CD4-positive, alpha-beta T cell treated with Interleukin-2 at 100 ng/mL for 4 hours (primary cell): ENCODE data around the gene RANGAP1.
A peak's percentile ranks its signal among the peaks of the same experiment; 100 is the strongest.
"Not testable (repeated sequence)": the region's sequence is repeated elsewhere in the genome, so short reads cannot be mapped to it uniquely, and the experiment has no call there.

ENCODE experiments used
- DNase-seq: peaks from one replicate; pipeline ENCODE4 v3.0.0-alpha.2; 2020; ENCODE audit warnings: low spot score

RANGAP1 gene

DNA sequence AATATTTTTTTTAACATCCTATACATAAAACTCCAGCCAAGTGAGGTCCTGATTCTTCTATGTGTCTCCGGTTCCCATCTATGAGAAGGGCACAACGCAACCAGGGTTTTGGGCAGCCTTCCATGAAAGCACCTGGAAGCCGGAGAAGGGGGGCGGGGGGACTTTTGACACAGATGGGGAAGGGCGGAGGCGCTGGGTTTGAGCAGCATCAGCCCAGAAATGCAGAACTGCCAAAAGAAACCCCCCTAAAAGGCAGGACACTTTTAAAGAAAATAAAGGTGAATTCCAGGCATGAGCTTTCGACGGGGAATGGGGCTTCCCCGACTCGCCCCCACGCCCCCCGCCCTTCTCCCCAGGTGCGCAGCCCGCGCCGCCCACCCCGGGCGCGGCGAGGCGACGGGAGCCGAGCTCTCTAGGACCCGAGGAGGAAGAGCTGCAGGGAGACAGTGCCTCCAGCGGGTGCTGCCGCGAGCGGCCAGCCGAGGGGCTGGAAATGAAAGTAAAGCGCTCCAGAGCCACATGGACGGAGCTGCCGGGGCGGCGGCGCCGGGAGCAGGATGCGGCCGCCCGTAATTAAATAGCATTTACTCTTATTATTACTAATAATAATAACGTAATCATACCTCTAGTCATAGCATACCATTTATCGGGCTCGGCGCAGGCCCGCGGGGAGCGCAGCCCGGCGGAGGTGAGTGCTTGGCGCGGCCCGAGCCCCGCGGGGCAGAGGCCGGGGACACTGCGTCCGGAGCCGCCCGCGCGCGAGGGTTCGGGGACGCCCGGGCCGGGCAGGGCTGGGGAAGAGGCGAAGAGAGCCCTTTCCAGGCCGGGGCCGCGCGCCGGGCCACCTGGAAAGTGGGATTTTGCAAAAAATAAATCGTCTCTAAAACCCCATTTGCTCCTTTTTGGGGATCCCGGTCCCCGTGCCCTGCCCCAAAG is 15.4 kb upstream of the RANGAP1 start, which contains the start of gene ZC3H7B:
Gene ZC3H7B, plus strand, starts transcription at position 441 of the 936 bp plus-strand sequence. CDS start 19,136 bp downstream, outside the sequence.
- peak; percentile 86 for DNase-seq

DNA sequence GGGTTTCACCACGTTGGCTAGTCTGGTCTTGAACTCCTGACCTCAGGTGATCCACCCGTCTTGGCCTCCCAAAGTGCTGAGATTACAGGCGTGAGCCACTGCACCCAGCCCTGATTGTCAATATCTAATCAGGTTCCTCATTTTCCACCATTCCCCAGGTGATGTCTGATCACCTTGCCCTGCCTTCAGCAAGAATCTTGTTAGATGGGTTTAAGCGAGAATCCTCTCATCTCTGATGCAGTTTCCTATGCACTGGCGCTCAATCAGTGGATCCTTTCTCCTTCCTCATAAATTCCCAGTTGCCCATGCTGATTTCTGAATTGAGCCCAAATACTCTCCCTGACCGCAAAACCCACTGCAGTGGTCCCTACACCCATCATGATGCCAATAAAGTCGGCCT is 14.7 kb upstream of the RANGAP1 start:
- no peak for DNase-seq

DNA sequence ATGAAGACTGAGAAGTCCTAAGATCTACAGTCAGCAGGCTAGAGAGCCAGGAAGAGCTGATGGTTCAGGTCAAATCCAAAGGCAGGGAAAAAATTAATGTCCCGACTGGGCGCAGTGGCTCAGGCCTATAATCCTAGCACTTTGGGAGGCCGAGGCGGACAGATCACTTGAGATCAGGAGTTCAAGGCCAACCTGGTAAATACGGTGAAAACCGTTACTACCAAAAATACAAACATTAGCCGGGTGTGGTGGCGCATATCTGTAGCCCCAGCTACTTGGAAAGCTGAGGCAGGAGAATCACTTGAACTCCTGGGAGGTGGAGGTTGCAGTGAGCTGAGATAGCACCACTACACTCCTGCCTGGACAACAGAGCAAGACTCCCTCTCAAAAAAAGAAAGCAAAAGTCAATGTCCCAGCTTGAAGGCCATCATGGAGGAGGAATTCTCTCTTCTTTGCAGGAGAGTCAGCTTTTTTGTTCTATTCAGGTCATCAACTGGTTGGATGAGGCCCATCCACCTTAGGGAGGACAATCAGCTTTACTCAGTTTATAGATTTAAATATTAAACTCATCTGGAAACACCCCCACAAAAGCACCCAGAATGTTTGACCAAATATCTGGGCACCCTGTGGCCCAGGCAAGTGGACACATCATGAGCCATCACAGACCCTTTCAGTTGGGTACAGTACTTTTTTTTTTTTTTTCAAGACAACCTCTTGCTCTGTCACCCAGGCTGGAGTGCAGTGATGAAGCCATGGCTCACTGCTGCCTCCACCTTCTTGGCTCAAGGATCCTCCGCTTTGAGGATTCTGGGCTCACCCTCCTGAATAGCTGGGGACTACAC is 11.1 kb upstream of the RANGAP1 start:
- no peak for DNase-seq

DNA sequence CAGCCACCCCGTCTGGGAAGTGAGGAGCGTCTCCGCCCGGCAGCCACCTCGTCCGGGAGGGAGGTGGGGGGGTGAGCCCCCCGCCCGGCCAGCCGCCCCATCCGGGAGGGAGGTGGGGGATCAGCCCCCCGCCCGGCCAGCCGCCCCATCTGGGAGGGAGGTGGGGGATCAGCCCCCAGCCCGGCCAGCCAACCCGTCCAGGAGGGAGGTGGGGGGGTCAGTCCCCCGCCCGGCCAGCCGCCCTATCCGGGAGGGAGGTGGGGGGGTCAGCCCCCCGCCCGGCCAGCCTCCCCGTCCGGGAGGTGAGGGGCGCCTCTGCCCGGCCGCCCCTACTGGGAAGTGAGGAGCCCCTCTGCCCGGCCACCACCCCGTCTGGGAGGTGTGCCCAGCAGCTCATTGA is 8.8 kb upstream of the RANGAP1 start:
- DNase-seq = not testable (repeated sequence)

DNA sequence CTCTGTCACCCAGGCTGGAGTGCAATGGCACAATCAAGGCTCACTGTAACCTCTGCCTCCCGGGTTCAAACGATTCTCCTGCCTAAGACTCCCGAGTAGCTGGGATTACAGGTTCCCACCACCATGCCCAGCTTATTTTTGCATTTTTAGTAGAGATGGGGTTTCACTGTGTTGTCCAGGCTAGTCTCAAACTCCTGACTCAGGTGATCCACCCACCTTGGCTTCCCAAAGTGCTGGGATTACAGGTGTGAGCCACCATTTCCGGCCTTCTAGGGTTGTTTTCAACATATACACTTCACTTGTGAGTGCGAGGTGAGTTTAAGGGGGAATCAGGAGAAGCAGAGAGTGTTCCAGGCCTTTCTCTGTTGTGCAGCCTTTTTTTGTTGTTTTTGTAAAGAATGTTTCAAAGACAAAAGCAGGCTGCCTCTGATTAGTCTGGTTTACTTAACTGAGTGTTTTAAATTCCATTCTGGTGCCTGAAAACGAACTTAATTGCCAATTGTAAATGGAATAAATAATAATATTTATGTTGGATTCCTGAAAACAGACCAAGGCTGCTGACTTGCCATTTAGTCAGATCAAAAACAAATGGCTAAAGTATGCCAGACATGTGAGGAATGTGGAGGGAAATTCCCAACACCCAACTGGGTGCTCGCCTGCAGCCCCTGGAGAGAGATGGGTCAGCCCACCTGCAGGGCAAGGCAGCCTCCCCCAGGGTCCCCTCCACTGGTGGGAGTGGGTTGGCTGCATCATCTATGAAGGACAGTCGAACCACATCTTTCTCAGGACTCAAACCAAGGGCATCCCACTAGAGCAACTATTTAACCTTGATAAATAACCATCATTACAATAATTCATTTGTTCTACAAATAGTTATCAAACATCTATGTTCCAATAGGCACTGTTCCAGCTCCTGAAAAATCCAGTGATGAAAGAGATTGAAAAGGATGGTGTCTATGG is 4.6 kb upstream of the RANGAP1 start:
- DNase-seq = no peak

DNA sequence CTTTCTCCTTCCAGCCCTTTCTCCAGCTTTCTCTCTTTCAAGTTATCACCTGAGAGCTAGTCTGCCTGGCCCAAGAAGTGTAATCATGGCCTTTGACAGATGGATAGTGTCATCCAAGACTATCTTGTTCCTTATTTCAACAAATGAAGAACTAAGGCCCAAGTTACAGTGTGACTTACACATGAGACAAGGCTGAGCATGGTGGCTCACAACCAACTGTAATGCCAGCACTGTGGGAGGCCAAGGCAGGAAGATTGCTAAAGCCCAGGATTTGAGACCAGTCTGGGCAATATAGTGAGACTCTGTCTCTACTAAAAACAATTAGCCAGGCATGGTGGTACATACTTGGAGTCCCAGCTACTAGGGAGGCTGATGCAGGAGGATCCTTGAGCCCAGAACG is 3.7 kb upstream of the RANGAP1 start:
- no peak for DNase-seq

DNA sequence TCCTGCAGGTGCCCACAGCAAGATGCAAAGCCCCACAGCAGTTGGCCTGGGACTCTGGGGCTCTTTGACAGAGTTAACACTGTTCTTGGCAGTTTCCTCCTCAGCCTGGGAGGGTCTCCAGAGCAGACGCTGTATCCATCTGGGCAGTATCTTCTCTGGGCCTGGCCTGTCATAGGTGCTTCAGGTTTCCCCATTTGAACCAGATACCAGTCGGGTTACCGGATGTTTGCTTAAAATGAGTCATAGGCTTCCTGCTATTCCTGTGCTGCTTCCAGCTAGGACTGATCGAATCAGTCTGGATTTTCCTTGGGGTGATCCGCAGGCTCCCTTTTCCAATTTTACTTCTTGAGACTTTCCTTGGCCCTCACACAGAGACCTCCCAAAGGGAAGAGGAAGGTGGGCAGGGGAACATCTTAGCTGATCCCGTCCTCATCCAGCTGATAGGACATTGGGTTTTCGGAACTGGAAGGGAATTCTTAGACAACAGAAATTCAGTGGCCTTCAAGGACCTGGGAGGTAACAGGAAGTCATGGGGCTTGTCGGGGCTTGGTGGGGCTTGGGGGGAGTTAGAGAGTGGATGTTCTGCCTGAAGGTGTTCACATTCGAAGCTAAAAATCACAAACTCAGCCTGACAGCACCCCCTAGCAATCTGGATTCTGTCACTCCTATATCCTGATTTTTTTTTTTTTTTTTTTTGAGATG is 2.4 kb upstream of the RANGAP1 start:
- no peak for DNase-seq

DNA sequence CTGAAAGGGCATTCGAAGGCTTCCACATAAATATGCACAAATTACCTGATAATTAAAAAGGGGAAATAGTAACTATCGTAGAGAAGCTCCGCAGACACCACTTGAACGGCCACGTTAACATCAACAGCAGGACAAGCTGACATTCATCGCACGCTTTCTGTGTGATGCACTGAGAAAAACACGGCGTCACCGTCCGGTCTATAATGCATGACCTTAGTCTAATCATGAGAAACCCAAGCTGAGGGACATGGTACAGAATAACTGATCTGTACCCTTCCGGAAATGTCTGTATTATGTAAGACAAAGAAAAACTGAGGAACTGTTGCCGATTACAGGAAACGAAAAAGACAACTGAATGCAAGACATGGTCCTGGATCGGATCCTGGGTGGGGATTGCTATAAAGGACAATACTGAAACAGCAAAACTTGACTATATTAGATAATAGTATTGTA is 678 bp upstream of the RANGAP1 start:
- DNase-seq = peak; percentile 53

DNA sequence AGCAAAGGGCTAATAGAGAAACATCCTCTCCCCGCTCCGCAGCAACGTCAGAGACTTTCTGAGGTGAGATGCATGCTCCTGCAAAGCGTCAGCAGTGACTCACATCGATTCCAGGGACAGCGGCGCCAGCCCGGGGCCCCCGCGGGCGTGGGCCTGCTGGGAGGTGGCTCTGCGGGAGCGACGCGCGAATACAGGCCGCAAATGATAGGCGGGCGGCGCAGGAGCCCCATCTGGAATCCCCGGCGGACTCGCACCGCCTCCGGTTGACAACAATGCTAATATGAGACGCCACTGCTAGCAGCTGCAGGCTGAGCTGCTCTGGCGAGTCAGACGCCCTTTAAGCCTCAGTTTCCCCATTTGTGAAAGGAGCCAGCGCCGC is 557 bp downstream of the RANGAP1 start:
- DNase-seq = peak; percentile 89

DNA sequence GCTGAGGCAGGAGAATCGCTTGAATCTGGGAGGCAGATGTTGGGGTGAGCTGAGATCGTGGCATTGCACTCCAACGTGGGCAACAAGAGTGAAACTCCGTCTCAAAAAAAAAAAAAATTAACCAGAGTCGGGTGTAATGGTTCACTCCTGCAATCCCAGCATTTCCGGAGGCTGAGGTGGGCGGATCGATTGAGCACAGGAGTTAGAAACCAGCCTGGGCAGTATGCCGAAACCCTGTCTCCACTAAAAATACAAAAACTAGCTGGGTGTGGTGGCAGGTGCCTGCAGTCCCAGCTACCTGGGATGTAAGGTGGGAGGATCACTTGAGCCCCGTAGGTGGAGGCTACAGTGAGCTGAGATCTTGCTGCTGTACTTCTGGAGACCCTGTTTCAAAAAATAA is 1.5 kb downstream of the RANGAP1 start:
- no peak for DNase-seq

DNA sequence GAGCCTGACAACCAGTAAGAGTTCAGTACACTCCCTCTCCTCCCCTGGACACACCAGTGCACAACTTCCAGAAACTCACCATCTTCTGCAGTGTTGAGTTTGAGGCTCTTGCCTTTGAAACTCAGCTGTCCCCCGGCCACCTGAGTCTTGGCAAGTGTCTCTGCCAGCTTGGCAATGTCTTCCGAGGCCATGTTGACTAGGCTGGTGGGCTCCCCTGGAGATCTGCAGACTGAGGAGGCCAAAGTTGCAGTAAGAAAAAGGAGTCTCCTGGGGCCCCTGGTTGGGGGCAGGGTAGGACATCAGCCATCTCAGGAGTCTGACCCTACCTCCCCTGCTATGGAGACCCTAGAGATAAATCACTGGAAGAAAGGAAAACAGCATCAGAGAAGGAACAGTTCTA is 5.1 kb downstream of the RANGAP1 start:
- no peak for DNase-seq

DNA sequence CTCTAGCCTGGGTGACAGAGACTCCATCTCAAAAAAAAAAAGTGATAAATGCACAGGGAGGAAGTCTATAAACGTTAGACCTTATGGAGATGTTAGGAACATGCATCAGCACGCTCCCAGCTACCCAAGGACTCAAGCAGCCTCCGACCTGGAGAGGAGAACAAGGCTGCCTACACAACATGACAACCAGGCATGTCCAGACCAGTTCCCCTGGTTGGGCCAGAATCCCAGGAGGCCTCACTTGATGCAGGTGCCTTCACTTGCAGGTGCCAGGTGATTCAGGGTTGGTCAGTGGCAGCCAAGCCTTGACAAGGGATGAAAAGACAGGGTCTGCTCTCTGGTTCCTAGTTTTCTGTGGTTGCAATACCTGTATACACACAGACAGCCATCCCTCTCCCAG is 5.9 kb downstream of the RANGAP1 start:
- no peak for DNase-seq

DNA sequence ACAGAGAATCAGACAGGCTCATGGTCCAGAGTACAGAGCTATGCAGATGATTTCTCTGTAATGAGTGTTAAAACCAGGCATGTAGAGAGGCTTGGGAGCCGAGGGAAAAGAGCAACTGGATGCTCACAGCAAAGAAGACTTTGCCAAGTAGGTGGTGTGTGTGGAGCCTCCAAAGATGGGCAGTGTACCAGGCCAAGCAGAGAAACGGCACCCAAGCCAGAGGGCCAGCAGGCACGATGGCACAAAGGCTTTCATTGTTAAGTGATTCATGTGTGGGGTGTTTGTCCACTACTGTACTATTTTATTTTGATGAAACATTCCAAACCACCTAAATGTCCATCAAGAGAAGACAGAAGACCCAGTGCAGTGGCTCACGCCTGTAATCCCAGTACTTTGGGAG is 11.1 kb downstream of the RANGAP1 start:
- DNase-seq = no peak

DNA sequence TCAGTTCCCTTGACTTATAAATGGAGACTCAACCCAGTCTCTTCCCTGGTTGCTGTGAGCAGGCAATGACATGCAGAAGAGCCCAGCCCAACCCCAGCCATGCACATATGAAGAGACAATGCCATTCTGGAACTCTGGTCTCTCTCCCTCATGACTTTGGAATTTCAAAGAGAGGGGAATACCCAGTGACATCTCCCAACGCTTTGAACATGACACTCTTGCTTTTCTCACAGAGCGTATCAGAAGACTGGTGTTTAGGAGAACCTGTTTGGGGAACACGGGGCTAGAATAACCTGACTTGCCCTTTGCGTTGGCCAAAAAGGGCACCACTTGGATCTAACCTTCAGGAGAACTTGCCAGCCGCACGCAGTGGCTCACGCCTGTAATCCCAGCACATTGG is 12.9 kb downstream of the RANGAP1 start:
- DNase-seq = no peak

DNA sequence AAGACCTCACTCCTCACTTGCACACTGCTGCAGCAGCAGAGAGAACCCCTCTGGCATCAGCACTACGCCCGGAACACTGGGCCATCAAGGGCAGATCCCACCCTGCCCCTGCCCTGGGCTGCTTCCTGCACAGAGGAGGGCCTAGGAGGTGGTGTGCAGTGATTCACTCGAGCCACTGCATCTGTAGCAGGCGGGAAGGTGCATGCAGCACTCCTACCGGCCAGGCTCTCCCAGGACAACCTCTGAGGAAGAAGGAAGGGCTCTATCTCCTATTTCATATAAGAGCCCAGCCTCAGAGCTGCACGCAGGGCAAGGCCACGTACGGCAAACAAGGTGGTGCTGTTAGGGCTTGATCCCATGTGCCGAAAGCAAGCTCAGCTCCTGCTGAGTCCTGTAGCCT is 14.2 kb downstream of the RANGAP1 start:
- DNase-seq = no peak

DNA sequence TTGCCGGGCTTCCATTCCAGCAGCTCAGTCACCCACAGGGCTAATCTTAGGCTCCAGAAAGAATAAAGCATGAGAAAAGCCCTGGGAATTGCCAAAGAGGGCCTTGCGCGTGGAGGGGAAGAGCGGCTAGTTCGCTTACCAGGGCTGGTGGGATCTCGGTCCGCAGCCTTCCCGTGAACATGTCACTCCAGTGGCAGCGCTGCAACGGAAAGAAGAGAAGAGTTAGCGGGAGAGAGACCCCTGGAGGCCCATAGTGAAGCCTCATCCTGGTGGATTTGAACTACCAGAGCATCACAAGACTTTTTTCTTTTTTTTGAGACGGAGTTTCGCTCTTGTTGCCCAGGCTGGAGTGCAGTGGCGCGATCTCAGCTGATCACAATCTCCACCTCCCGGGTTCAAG is 18.0 kb downstream of the RANGAP1 start:
- DNase-seq = no peak

DNA sequence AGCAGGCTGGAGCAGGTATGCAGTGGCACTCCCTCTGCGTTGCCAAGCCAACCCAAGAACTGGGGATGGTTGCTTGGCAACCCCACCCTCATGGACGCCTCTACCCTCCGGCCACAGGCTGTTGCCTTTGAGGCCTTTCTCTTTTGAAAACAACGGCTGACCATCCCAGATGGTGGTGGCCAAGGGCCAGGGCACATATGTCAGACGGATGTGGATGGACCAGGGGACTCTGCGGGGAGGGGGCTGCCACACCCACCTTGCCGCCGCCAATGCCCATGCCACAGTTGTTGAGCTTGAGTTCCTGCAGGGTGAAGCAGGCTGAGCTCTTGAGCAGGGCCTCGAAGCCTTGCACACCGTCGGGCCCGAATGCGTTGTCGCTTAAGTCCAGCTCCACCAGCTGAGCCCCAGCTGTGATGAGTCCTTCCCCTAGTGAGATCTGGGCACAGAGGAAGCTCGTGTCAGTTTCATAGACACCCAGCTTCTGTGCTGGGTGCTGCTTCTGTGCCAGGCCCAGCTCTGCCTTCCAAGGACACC is 21.5 kb downstream of the RANGAP1 start:
- DNase-seq = no peak

DNA sequence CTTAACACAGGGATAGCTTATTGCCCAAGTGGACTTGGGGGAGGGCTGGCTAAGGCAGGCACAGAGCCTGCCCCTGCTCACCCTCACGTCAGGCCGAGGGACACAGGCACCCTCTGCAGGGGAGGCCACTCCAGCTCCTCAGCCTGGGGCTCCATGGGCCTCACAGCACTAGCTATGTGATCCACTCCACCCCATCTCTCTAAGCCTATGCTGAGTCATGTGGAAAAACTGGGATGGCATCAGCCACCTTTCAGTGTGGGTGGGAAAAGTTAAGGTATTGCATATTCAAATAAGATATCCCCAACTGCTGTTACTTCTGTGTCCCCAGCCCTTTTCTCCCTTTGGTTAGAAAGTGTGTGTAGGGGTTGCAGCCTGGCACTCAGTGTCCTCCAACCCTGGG is 22.3 kb downstream of the RANGAP1 start:
- no peak for DNase-seq

DNA sequence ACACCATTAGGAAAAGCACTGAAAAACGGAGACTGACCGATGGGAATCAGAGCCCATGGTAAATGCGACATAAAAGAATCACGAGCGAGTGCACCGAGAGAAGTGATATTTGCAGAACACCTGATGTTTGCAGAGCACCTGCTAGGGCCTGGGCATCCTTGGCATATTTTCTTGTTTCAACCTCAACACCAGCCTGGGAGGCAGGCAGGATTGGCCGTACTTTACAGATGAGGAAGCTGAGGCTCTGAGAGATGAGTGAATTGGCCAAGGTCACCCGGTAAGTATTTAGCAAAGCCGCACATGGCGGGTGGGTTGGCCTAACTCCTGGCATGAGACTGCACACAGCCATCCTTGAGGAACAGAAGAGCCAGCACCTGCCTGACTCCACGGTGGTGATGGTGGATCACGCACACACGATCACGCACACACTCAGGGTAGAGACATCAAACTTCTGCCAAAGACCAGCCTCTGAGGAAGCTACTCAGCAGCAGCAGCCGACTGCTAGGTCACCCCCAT is 23.7 kb downstream of the RANGAP1 start:
- DNase-seq = no peak

DNA sequence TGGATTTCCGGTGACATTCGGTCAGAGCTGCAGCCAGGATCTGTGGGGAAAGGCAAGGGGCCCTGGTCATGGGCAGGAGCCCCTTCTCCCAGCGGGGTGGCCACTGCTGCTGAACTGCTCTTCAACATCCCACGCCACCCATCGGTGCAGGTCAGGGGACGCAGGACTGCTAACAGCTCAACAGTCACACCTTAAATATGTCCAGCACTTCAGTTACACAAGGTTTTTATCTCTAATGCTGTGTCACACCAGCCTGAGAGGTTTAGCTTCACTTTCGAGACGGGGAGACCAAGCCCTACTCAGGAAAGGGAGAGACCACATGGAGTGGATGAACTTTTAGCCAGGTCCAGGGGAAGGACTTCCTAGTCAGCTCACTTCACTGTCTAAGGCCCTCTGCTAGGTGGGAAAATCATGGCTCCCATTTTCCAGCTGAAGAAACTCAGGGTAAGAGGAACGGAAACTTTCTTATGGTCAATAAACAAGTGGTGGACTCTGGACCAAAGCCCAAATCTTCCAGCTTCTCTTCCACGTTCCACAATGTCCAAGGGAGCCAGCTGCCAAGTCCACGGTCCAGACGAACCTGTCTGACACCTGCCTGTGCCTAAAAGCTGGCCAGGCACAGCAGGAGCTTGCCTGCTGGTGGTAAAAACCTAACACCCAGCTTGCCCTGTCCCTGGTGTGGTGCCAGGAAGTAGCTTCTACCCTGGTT is 24.3 kb downstream of the RANGAP1 start:
- no peak for DNase-seq
